ENCODE measurements around the gene FDPS.

Gene FDPS

GRCh38 chr1:155308493-155309422 is at the start of gene FDPS:
Gene FDPS, plus strand, starts transcription at chr1:155308866. Its CDS starts 924 bp downstream, at chr1:155309790.
- peak; percentile 97 for DNase-seq

DNA sequence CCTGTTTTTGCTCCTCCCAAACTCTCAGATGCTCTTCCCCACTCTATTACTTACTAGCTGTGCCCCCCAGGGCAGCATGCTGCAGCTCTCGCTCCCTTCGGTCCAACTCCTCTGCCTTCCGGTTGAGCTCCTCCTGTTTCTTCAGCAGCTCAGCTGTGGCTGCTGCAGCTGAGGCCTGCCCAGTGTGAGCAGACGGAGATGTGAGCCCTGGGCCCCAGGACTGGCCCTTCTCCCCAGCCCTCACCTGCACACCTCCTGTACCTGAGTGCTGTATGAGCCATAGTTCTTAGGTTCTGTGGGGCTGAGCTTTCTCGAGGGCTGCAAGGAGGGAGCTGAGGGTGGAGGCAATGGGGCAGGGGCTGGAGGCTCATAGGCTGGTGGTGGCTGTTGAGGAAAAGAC is 48.4 kb upstream of the FDPS start:
- no peak for DNase-seq

- DNase-seq: no peak
Measured at GRCh38 chr1:155261493-155261851, 47.2 kb upstream of the FDPS start.

GRCh38 chr1:155261852-155262673 is 46.6 kb upstream of the FDPS start, which contains the start of gene SCAMP3:
Gene SCAMP3, minus strand, starts transcription at chr1:155262360. Its CDS starts 209 bp downstream, at chr1:155262151.
- DNase-seq: peak; percentile 97

- no peak for DNase-seq
Measured at GRCh38 chr1:155263067-155263466, 45.6 kb upstream of the FDPS start.

GRCh38 chr1:155266553-155266952 is 42.1 kb upstream of the FDPS start:
- no peak for DNase-seq

- DNase-seq: no peak
Measured at GRCh38 chr1:155267373-155267772, 41.3 kb upstream of the FDPS start.

DNA sequence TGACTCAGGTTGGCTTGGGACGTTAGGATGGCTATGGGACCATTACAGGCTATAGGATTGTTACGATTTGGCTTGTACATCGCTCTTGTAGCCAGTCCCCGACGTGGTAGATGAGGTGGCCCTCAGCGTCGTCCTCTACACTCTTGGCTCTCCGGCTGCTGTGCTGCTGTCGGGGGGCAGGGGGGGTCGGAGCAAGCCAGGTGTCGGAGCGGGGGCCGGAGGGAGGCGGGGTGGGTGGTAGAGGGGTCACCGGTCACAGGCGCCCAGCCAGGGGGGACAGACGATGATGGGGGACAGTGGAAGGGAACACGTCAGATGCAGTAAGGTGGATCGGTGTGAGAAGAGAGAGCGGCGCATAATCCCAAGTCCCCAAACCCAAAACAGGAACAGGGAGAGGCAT is 40.0 kb upstream of the FDPS start:
- no peak for DNase-seq

DNA sequence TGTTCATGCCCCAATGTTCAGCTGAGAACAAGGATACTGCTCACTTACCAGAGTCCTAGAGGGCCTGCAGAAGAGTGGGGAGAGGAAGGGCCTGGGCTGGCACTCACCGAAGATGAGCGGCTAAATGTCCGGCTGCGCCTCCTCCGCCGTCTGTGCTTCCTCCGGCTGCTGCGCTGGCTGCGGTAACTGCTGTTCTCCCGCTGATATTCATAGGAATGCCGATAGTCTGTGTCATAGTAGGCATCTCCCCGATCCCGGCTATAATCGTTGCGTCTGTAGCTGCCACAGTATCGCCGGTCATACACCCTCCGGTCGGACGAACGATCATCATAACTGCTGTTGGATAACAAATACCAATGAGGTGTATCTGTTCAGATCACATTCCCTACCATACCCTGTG is 39.3 kb upstream of the FDPS start:
- no peak for DNase-seq

DNA sequence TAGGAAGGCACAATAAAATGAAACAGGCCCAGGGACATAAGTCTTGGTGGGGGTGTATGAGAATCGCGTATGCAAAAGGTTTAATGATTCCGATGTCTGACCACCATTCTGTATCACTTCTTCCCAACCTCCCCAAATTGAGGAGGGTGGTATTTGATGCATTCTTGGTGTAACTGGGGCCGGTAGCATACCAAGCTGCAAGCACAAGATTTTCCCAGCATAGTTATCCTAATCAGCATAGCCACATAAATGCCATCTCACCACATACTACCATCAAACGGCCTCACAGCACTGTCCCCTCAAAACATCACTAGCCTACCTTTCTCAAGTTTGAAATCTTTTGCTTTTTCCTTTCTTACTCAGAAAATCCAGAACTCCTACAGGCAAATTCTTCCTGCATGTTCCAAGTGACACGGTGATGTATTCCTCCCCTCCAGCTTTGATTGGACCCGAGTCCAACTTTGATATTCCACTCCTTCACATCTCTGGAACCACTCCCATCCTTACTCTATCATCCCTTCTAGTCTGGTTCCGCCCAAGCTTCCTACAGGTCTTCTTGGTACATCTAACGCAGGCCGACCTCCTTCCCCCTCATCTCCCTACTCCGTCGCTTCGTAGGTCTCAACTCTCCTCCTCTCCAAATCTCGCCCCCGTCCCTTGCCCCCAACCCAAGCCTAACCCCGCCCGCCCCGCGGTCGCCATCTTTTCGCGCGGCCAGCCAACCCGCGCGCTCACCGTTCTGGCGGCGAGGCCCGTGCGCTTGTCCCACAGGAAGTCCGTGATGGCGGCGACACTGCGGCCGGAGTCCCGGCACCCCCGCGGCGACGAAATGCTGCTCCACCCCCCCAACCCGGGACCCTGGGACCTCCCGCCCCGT is 36.0 kb upstream of the FDPS start:
- peak; percentile 65 for DNase-seq

DNA sequence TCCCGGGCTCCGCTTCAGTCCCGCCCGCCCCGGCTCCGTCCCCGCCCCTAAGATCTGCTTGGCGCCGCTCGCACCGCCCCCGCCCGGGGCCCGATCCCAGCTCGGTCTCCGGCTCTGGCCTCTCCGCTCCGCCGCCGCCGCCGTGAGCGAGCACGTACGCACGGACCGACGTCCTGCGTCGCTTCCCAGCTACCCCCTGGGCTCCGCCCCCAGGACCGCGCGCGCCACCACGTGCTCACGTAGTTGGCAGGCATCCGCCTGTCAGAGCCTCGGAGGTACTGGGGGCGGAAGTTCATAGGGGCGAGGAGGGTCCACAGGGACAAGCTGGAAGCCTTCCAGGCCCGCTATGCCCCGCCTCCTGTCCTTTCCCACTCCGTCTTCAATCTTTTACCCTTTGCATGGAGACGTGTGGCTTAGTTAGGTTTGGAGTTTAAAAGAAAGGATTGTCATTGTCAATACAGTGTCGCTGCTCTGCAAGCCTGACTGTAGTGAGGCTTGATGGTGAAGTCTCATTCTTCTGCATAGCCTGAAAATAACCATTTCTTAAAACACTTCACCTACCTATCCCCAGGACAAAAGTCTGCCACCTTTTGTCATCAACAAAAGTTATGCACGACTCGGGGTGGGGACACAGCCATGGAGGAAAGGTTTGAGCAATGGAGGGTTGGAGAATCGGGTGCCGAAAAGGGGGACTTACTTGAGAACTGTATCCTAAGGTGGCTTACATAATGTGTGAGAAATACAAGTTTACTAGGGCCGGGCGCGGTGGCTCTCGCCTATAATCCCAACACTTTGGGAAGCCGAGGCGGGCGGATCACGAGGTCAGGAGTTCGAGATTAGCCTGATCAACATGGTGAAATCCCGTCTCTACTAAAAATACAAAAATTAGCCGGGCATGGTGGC is 35.1 kb upstream of the FDPS start, which contains the start of gene CLK2:
Gene CLK2, minus strand, starts transcription at position 162 of the 903 bp plus-strand sequence. CDS start 2,527 bp downstream, outside the sequence.
- peak; percentile 95 for DNase-seq

GRCh38 chr1:155277070-155277901 is 31.4 kb upstream of the FDPS start, which contains the start of gene HCN3:
Gene HCN3, plus strand, starts transcription at chr1:155277463. Its CDS starts 128 bp downstream, at chr1:155277591.
- peak; percentile 96 for DNase-seq

DNA sequence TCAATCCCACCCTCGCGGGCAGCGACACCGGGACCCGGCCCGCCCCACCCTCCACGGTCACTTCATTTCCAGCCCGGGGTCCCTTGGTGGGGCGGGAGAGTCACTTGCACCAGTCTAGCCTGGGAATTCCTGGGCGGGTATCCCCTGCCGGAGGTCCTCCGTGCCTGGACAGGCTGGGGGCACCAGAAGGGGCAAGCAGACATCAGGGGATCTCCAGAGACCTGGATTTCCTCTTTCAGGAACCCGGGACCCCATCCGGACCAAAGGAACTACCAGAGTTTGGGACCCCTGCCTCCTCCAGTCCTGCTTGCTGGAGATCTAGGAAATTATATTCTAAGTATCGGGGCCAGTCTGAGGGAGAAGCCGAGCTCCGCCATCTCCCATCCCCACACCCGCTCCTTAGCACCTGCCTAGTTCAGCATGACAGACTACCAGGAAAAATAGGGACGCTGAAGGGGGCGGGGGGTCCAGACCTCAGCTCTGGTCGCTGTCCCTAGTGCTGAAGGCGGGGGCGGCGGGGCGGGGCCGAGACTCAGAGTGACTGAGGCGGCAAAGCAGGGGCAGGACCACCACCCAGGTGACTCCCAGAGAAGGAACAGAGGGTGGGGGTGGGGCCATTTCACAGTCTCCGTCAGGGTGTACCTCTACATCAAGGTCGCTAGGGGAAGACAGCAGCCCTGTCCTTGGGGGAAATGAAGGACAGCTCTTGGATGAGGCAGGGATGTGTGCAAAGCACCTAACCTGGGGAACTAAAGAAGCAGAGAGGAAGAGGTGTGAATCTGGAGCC is 30.6 kb upstream of the FDPS start:
- DNase-seq: peak; percentile 59

GRCh38 chr1:155278689-155279160 is 29.9 kb upstream of the FDPS start:
- no peak for DNase-seq

DNA sequence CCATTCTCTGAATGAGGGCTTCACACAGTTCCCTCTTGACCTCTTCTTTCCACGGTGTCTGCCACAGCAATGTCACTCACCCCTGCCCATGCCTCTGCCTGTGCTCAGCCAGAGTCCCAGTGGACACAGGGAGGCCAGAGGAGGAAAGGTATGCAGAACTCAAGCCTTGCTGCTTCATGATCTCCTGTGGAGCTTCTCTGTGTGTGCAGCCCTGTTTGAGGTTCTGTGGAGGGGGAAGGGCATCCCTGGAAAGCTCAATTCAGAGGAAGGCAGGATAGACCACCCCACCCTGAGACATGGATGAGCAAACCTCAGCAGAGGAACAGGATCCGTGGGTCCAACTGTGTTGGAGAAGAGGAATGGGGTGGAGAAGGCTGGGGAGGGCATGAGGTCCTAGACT is 29.4 kb upstream of the FDPS start:
- no peak for DNase-seq

GRCh38 chr1:155282488-155283091 is 26.1 kb upstream of the FDPS start:
- DNase-seq: no peak

DNA sequence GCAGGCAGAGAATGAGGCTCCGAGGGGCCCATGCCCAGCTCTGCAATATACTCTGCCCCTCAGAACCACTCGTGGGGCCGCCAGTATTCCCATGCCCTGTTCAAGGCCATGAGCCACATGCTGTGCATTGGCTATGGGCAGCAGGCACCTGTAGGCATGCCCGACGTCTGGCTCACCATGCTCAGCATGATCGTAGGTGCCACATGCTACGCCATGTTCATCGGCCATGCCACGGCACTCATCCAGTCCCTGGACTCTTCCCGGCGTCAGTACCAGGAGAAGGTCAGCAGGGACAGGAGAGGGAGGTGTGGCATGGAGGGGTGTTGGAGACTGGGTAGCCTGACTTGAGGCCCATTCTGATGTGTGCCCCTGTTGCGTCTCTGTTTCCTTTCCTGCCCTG is 24.2 kb upstream of the FDPS start:
- DNase-seq: no peak

GRCh38 chr1:155285063-155285462 is 23.6 kb upstream of the FDPS start:
- no peak for DNase-seq

- no peak for DNase-seq
Measured at GRCh38 chr1:155285631-155286044, 23.0 kb upstream of the FDPS start.
